Measurements from ENCODE around the gene C5orf58.

GRCh38 chr5:170268884-170269283 lies 36.1 kb downstream of the C5orf58 start:
- no peak for TF ChIP-seq CTCF (IDR thresholded peaks at IDR 0.05)
- TF ChIP-seq POLR2A (IDR thresholded peaks at IDR 0.05): no peak

All from heart left ventricle (tissue), 13 donors.